HG02885 (cell line): Measurements from ENCODE around the gene WDR86.
A peak's percentile ranks its signal among the peaks of the same experiment; 100 is the strongest.

Source experiments
- ATAC-seq: cut with Tn5 transposase; IDR thresholded peaks from one replicate; pipeline ENCODE4 v1.9.1; 2021; ENCODE audit warnings: mild to moderate bottlenecking; ENCODE audit not compliant: unreplicated experiment, poor library complexity

Gene WDR86

GRCh38 chr7:151363182-151363581 is 46.7 kb downstream of the WDR86 start:
- ATAC-seq: no peak

GRCh38 chr7:151361193-151361959 is 48.5 kb downstream of the WDR86 start:
- ATAC-seq: no peak

GRCh38 chr7:151352512-151352911 is 57.3 kb downstream of the WDR86 start:
- no peak for ATAC-seq

- ATAC-seq: peak; percentile 33
These were observed 57.9 kb downstream of the WDR86 start for GRCh38 chr7:151351967-151352366.

- no peak for ATAC-seq
These were observed 58.8 kb downstream of the WDR86 start for GRCh38 chr7:151351027-151351426.

- peak; percentile 34 for ATAC-seq
These were observed 60.4 kb downstream of the WDR86 start for GRCh38 chr7:151349507-151349853.

- no peak for ATAC-seq
These were observed 60.9 kb downstream of the WDR86 start for GRCh38 chr7:151348970-151349369.

- no peak for ATAC-seq
These were observed 62.6 kb downstream of the WDR86 start for GRCh38 chr7:151347200-151347599.

- no peak for ATAC-seq
These were observed 63.4 kb downstream of the WDR86 start for GRCh38 chr7:151346470-151346769.

- no peak for ATAC-seq
These were observed 64.0 kb downstream of the WDR86 start for GRCh38 chr7:151345576-151346469.

GRCh38 chr7:151343516-151343915 is 66.3 kb downstream of the WDR86 start:
- ATAC-seq: no peak

- no peak for ATAC-seq
These were observed 67.0 kb downstream of the WDR86 start for GRCh38 chr7:151342811-151343210.

- ATAC-seq: peak; percentile 62
These were observed 67.7 kb downstream of the WDR86 start for GRCh38 chr7:151342102-151342646.

- ATAC-seq: peak; percentile 66
These were observed 68.3 kb downstream of the WDR86 start, which contains the start of gene NUB1 for GRCh38 chr7:151341357-151342101. Gene NUB1, plus strand, starts transcription at chr7:151341812. Its CDS starts 3,538 bp downstream, at chr7:151345350.

GRCh38 chr7:151340794-151341356 is 69.0 kb downstream of the WDR86 start:
- ATAC-seq: no peak

GRCh38 chr7:151339651-151340382 is 70.0 kb downstream of the WDR86 start:
- ATAC-seq: peak; percentile 47

GRCh38 chr7:151338809-151339208 is 71.0 kb downstream of the WDR86 start:
- no peak for ATAC-seq

- ATAC-seq: no peak
These were observed 72.5 kb downstream of the WDR86 start for GRCh38 chr7:151337346-151337745.

- no peak for ATAC-seq
These were observed 73.7 kb downstream of the WDR86 start for GRCh38 chr7:151336027-151336708.
